ENCODE results near the gene ZNF341. TPM values are rescaled to one million over a fixed set of nuclear protein-coding genes. Genes with fewer than 3 reads are reported as not detected.

The ZNF341 gene
- total and polyA plus RNA-seq, 9 of the 15 experiments (the other 6 are each of a cell fraction or from before 2014, with no cell fraction given): 0.08 to 2.6 (median 1.0) TPM

DNA sequence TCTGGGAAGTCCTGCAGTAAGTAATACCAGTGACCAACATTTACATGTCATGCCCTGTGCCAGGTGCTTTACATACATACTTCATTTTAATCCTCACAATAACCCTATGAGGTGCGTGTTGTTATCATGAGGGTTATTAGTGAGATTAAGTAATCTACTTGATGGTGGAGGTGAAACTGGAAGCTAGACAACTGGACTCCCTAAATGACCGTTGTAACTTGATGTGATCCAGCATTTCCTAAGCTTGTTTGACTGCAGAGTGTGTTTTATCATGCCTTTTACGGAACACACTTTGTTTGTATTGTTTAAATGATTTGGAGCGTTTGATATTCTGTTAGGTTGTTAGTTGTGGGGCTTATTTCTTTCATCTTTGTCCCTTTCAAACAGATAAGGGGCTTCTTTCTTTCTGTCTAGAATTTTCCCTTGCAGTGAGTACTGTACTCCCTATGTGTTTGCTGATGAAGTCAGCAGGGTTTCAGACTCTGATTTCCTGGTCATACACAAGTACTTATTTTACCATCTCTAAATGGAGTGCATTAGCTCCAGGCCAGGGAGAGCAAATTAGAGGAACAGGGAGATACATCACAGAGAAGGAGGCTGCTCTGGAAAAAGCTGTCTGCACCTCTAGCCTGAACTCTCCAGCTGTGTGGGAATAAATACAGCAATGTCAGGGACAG, 109.1 kb downstream of the ZNF341 start:
- Histone ChIP-seq H4K20me1 (replicated peaks; ENCODE audit: control insufficient read depth, insufficient read depth, low read length) (peaks cover 38% of the 10 kb centered on the region), H3K9ac (ENCODE audit: insufficient read depth in 1 of 2, low read depth in 2 of 2, low read length in 2 of 2) (no peak overlapping the region), H3K27ac (ENCODE audit: extremely low read depth, low read depth, low read length) (no peak overlapping the region), H3K9me1 (ENCODE audit: control insufficient read depth, insufficient read depth, low read length) (peaks cover 8% of the 10 kb centered on the region), H3K4me2 (ENCODE audit: insufficient read depth, low read length) (no peak overlapping the region), H3K36me3 (ENCODE audit: control insufficient read depth, insufficient read depth, low read length) (no peaks in the 10 kb centered on the region), H3K27me3 (ENCODE audit: control insufficient read depth in 2 of 2, insufficient read depth in 2 of 2, low read length in 2 of 2) (no peaks in the 10 kb centered on the region), H3K4me3 (no peak overlapping the region), H3K79me2 (ENCODE audit: control insufficient read depth, insufficient read depth, low read length) (peaks cover 69% of the 10 kb centered on the region), H2AFZ (ENCODE audit: low read depth, low read length) (no peak overlapping the region), H3K4me1 (replicated peaks in 1 of 2; ENCODE audit: control insufficient read depth in 2 of 2, insufficient read depth in 2 of 2, low read length in 2 of 2) (peaks cover 9 to 35% of the 10 kb centered on the region in 2 experiments; a peak in 4 of 5 replicates), H3K9me3 (replicated peaks; ENCODE audit: control insufficient read depth, insufficient read depth, low read depth, low read length) (no peaks in the 10 kb centered on the region)
- FAIRE-seq: no peak
- no peak for ATAC-seq
- in situ Hi-C loops (cut with MboI): no loop called here
- TF ChIP-seq CREBBP (IDR thresholded peaks at IDR 0.05; ENCODE audit: low read depth, low read length) (no peak), LCOR (CRISPR knock-in tag; IDR thresholded peaks at IDR 0.05) (no peak), ZNF232 (CRISPR knock-in tag; IDR thresholded peaks at IDR 0.05) (no peak), ZNF717 (CRISPR knock-in tag; IDR thresholded peaks at IDR 0.05) (no peak), HNRNPH1 (optimal IDR thresholded peaks at IDR 0.05; ENCODE audit: low read depth, low read length) (no peak), TSC22D4 (tag; IDR thresholded peaks at IDR 0.05) (no peak), HDAC8 (tag; IDR thresholded peaks at IDR 0.05) (no peak), KAT2B (IDR thresholded peaks at IDR 0.05; ENCODE audit: low read depth, low read length) (no peak)
- TF ChIP-seq, protein P1, sequence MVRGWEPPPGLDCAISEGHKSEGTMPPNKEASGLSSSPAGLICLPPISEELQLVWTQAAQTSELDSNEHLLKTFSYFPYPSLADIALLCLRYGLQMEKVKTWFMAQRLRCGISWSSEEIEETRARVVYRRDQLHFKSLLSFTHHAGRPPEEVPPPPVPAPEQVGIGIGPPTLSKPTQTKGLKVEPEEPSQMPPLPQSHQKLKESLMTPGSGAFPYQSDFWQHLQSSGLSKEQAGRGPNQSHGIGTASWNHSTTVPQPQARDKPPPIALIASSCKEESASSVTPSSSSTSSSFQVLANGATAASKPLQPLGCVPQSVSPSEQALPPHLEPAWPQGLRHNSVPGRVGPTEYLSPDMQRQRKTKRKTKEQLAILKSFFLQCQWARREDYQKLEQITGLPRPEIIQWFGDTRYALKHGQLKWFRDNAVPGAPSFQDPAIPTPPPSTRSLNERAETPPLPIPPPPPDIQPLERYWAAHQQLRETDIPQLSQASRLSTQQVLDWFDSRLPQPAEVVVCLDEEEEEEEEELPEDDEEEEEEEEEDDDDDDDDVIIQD (CRISPR knock-in tag; IDR thresholded peaks at IDR 0.05): no peak
- ChIA-PET POLR2A (interaction anchor here (0.7 to 3.0 kb wide), 5 partner anchors 8 to 15 kb away, joined by 3 to 9 read pairs (median 6); no protein-coding TSS in a partner anchor), CTCF (ENCODE audit: low intra/inter-chr PET ratio) (interaction anchor here (0.6 kb wide), 1 partner anchor 240 kb away, joined by 3 read pairs; no protein-coding TSS in a partner anchor)
- DNase-seq (ENCODE audit: extremely low read depth in 1 of 4, low spot score in 3 of 4): no peak
- intact Hi-C loops (cut with micrococcal nuclease): no loop called here
- WGBS (ENCODE audit: insufficient coverage, low coverage, missing lambda C conversion rate): 44% methylated on average over 4 of the region's 4 CpGs
- no TSS peak for BruUV-seq (replicated peaks)

All from K562 (cell line).